ENCODE results near the gene COLEC11.

COLEC11 gene

DNA sequence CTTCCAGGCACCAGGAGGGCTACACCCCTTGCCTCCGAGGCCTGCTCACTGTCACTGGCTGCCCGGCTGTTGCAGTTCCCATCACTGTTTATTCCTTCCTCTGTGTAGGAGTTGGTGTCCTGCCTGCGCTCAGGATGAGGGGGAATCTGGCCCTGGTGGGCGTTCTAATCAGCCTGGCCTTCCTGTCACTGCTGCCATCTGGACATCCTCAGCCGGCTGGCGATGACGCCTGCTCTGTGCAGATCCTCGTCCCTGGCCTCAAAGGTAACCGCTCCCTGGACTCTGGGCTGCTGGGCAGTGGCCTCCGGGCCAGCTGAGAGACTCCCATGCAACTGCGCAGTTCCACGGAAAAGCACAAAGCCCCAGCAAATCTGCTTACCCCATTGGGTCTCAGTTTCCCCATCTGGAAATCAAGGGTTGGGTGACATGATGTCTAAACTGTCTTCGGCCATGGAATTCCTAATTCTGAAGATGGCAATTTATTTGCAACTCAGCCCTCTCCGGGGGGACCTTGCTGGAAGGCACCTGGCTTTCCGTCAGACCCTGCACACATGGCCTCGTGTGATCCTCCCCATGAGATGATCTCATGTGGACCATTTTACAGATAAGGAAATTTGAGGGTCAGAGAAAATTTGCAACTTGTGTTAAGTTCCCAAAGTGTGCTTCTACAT, 9.4 kb downstream of the COLEC11 start:
- Histone ChIP-seq H3K4me2 (peak overlapping the region; percentile 71), H3K9ac (peak overlapping the region; percentile 44; the same call in 1 of the 2 replicates), H3K27ac (peak overlapping the region; percentile 60), H2AFZ (ENCODE audit: low read depth) (peak overlapping the region; percentile 88; the same call in 1 of the 2 replicates), H3K36me3 (ENCODE audit: insufficient read depth) (no peaks in the 10 kb centered on the region), H3K4me3 (IDR thresholded peaks at IDR 0.05; ENCODE audit: insufficient read depth, low read depth, low read length) (peak overlapping the region; percentile 45), H3K4me1 (ENCODE audit: low read depth, poor library complexity, severe bottlenecking) (peaks cover 8% of the 10 kb centered on the region), H3K27me3 (ENCODE audit: insufficient read depth, low read depth) (no peaks in the 10 kb centered on the region), H3K79me2 (ENCODE audit: insufficient read depth, low read depth) (no peaks in the 10 kb centered on the region), H4K20me1 (ENCODE audit: insufficient read depth) (no peaks in the 10 kb centered on the region)
- TF ChIP-seq, protein P1, sequence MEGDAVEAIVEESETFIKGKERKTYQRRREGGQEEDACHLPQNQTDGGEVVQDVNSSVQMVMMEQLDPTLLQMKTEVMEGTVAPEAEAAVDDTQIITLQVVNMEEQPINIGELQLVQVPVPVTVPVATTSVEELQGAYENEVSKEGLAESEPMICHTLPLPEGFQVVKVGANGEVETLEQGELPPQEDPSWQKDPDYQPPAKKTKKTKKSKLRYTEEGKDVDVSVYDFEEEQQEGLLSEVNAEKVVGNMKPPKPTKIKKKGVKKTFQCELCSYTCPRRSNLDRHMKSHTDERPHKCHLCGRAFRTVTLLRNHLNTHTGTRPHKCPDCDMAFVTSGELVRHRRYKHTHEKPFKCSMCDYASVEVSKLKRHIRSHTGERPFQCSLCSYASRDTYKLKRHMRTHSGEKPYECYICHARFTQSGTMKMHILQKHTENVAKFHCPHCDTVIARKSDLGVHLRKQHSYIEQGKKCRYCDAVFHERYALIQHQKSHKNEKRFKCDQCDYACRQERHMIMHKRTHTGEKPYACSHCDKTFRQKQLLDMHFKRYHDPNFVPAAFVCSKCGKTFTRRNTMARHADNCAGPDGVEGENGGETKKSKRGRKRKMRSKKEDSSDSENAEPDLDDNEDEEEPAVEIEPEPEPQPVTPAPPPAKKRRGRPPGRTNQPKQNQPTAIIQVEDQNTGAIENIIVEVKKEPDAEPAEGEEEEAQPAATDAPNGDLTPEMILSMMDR (conservative IDR thresholded peaks at IDR 0.05; ENCODE audit: low read depth, low read length): no peak

DNA sequence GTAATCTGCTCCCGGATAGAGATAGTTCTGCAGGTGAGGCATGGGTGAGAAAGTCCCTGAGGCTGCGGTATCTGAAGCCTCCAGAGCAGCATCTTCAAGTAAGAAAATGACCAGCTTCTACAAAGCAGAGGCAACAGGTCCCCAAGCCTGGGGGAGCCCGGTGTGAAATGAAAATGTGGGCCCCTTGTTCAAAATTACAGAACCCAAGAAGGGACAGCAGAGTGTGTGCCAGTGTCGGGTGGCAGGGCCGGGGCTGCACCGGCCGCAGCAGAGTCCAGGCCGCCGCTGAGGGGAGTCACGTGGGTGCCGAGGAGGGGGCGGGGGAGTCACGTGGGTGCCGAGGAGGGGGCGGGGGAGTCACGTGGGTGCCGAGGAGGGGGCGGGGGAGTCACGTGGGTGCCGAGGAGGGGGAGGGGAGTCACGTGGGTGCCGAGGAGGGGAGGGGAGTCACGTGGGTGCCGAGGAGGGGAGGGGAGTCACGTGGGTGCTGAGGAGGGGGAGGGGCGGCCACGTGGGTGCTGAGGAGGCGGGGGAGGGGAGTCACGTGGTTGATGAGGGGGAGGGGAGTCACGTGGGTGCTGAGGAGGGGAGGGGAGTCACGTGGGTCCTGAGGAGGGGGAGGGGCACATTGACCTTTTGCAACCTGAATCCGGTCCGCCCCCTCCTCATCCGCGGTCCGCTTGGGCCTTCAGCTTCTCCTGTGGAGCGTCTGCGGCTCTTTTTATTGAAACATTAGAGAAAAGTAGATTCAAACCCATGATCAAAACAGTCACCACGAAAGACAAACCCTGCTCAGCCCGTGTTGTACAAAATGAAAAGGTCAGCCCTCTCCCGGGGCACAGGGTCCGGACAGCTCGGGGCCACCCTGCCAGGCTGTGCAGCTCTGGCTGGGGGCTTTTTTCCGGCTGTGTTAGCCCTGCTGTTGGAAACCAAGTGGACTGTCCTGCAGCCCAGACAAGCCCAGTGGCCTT, 10.4 kb downstream of the COLEC11 start:
- peak overlapping the region; percentile 44; the same call in 1 of the 2 replicates for H3K9ac ChIP-seq
- TF ChIP-seq, protein P1 (conservative IDR thresholded peaks at IDR 0.05; ENCODE audit: low read depth, low read length): no peak
- no peaks in the 10 kb centered on the region for H3K79me2 ChIP-seq (ENCODE audit: insufficient read depth, low read depth)
- peak overlapping the region; percentile 97 for H2AFZ ChIP-seq (ENCODE audit: low read depth)
- no peaks in the 10 kb centered on the region for H4K20me1 ChIP-seq (ENCODE audit: insufficient read depth)
- peaks cover 8% of the 10 kb centered on the region for H3K4me1 ChIP-seq (ENCODE audit: low read depth, poor library complexity, severe bottlenecking)
- peak overlapping the region; percentile 71 for H3K4me2 ChIP-seq
- H3K27ac ChIP-seq: peak overlapping the region; percentile 60
- no peaks in the 10 kb centered on the region for H3K27me3 ChIP-seq (ENCODE audit: insufficient read depth, low read depth)
- no peaks in the 10 kb centered on the region for H3K36me3 ChIP-seq (ENCODE audit: insufficient read depth)
- peak overlapping the region; percentile 45 for H3K4me3 ChIP-seq (IDR thresholded peaks at IDR 0.05; ENCODE audit: insufficient read depth, low read depth, low read length)

DNA sequence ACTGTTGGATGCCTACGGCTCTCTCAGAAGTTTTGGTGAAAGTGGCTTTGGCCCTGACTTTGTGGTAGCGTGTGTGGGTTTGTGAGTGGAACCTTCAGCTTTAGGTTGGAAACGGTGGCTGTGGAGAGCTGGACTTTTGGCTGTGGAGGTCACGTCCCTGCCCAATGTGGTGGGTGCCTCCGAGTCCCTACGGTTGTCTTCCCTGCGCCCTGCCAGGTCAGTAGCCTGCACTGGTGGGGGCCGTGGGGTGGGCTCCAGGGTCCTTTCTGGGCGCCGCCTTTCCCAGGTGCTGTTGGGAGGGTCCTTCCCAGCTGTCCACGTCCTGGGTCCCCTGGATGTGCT, 11.1 kb downstream of the COLEC11 start:
- H3K4me3 ChIP-seq (IDR thresholded peaks at IDR 0.05; ENCODE audit: insufficient read depth, low read depth, low read length): no peak overlapping the region
- H3K4me2 ChIP-seq: no peak overlapping the region
- H3K27ac ChIP-seq: peak overlapping the region; percentile 47; the same call in 1 of the 2 replicates

More for the DNA sequence above, 11.1 kb downstream of the COLEC11 start:
- TF ChIP-seq, protein P1 (conservative IDR thresholded peaks at IDR 0.05; ENCODE audit: low read depth, low read length): no peak
- H3K36me3 ChIP-seq (ENCODE audit: insufficient read depth): no peaks in the 10 kb centered on the region
- H4K20me1 ChIP-seq (ENCODE audit: insufficient read depth): no peaks in the 10 kb centered on the region
- H2AFZ ChIP-seq (ENCODE audit: low read depth): peak overlapping the region; percentile 97
- peaks cover 8% of the 10 kb centered on the region for H3K4me1 ChIP-seq (ENCODE audit: low read depth, poor library complexity, severe bottlenecking)
- no peaks in the 10 kb centered on the region for H3K79me2 ChIP-seq (ENCODE audit: insufficient read depth, low read depth)
- no peaks in the 10 kb centered on the region for H3K27me3 ChIP-seq (ENCODE audit: insufficient read depth, low read depth)
- H3K9ac ChIP-seq: no peak overlapping the region

Data from KMS-11 (cell line).